DND-41 (cell line): ENCODE data around the gene TMCO4.

Source experiments
- EZH2 ChIP-seq: IDR thresholded peaks from 3 replicates; pipeline ENCODE4 v1.6.1; 2012; ENCODE audit warnings: borderline replicate concordance, low read depth, mild to moderate bottlenecking, moderate library complexity, low read length, inconsistent platforms; ENCODE audit not compliant: severe bottlenecking
- TF ChIP-seq, protein P1 (sequence below): IDR thresholded peaks from 2 replicates; pipeline ENCODE4 v1.5.1; 2012; ENCODE audit warnings: borderline replicate concordance, low read length, moderate library complexity, mild to moderate bottlenecking; ENCODE audit not compliant: poor library complexity, severe bottlenecking; ENCODE audit errors: extremely low read depth

DNA sequence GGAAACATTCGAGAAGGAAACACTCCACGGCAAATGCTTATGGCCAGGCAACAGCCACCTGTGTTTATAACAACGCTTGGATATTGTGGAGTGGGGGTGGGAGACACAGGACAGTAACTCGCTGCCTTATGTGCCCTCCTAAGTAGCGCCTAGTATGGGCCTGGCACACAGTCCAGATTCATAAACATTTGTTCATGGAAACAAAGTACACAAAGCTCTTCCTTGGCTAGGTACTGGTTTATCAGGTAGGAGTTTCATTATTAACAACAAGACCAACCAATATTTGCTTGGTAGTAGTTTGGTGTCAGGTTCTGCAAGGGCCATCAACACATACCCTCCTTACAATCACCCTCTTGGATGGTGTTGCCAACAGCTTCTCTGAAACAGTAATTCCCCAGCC lies 23.4 kb downstream of the TMCO4 start:
- TF ChIP-seq, protein P1, sequence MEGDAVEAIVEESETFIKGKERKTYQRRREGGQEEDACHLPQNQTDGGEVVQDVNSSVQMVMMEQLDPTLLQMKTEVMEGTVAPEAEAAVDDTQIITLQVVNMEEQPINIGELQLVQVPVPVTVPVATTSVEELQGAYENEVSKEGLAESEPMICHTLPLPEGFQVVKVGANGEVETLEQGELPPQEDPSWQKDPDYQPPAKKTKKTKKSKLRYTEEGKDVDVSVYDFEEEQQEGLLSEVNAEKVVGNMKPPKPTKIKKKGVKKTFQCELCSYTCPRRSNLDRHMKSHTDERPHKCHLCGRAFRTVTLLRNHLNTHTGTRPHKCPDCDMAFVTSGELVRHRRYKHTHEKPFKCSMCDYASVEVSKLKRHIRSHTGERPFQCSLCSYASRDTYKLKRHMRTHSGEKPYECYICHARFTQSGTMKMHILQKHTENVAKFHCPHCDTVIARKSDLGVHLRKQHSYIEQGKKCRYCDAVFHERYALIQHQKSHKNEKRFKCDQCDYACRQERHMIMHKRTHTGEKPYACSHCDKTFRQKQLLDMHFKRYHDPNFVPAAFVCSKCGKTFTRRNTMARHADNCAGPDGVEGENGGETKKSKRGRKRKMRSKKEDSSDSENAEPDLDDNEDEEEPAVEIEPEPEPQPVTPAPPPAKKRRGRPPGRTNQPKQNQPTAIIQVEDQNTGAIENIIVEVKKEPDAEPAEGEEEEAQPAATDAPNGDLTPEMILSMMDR, result no peak
- TF ChIP-seq EZH2, result no peak
